Mononuclear cell (primary cell): Measurements from ENCODE around the gene GTF2F1. TPM values are rescaled to one million over a fixed set of nuclear protein-coding genes. Genes with fewer than 3 reads are reported as not detected.
"Not testable (repeated sequence)": the region's sequence is repeated elsewhere in the genome, so short reads cannot be mapped to it uniquely, and the experiment has no call there.

Source experiments
- H3K27me3 ChIP-seq: 2 replicates; pipeline ENCODE4 v1.6.0; 2011; ENCODE audit warnings: low read length, control low read depth; ENCODE audit not compliant: insufficient read depth
- H3K4me1 ChIP-seq: 2 replicates; pipeline ENCODE4 v1.5.1; 2011; ENCODE audit warnings: mild to moderate bottlenecking, low read length, control low read depth; ENCODE audit not compliant: insufficient read depth
- H3K4me3 ChIP-seq: 2 replicates; pipeline ENCODE4 v1.5.1; 2011; ENCODE audit warnings: mild to moderate bottlenecking, low read length, moderate library complexity
- H3K9me3 ChIP-seq: 2 replicates; pipeline ENCODE4 v1.5.1; 2011; ENCODE audit warnings: low read depth, mild to moderate bottlenecking, control low read depth, low read length
- total RNA-seq: library from RNA; depleted of rRNA; stranded (reverse); fragments of >200 nt; gene quantifications from one replicate; pipeline ENCODE4 v1.2.3, GENCODE V29; 2012

Gene GTF2F1
- total RNA-seq, 1 donor, result 35.5 TPM

DNA sequence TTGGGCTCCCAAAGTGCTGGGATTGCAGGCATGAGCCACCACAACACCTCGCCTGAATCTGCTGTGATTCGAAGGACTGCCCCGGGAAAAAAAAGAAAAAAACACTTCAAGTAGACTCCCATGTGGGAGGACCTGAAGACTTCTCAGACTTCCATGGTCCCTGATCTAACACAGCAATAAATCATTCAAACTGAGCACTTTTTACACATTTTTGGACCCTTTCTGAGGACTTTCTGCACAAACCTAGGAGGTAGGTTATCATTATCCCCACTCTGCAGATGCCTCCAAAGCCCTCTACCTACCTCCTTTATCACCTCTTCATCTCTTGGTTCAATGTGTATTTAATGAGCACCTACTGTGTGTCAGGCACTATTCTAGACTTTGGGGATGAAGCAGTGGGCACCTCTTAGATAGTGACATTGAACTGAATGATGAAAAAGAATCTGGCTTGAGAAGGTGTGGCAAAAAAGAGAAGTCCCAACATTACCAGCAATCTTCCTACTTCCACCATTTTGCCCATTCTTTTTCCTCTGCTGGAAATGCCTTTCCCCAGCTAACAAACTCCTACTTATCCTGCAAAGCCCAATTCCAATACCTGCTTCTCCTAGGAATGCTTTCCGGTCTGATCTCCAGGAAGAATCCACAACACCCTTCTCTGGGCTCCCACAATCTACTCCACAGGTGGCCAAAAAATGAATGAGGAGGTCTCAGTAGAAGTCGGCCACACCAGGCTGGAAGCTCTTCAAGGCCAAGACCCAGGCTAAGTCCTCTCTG is 33.2 kb downstream of the GTF2F1 start:
- Histone ChIP-seq H3K4me1 (peaks cover 16% of the 10 kb centered on the region), H3K9me3 (no peaks in the 10 kb centered on the region), H3K27me3 (no peaks in the 10 kb centered on the region), H3K4me3 (no peak overlapping the region)

- H3K4me1 ChIP-seq, result peaks cover 10% of the 10 kb centered on the region
- H3K9me3 ChIP-seq, result no peaks in the 10 kb centered on the region
- H3K4me3 ChIP-seq, result no peak overlapping the region
- H3K27me3 ChIP-seq, result no peaks in the 10 kb centered on the region
These were observed 35.0 kb downstream of the GTF2F1 start for GRCh38 chr19:6358003-6358402.

DNA sequence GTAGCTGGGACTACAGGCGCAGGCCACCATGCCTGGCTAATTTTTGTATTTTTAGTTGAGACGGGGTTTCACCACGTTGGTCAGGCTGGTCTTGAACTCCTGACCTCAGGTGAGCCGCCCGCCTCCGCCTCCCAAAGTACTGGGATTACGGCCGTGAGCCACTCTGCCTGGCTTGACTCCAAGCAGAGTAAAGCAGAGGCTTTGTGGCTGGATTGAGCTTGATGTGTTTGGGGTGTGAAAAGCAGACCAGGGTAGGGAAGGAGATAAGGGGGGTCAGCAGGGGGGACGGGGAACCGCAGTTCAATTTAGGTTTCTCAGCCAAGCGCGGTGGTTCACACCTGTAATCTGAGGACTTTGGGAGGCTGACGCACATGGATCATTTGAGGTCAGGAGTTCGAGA is 35.8 kb downstream of the GTF2F1 start:
- Histone ChIP-seq H3K4me1 (peaks cover 2% of the 10 kb centered on the region), H3K4me3 (no peak overlapping the region), H3K27me3 (no peaks in the 10 kb centered on the region), H3K9me3 (no peaks in the 10 kb centered on the region)

DNA sequence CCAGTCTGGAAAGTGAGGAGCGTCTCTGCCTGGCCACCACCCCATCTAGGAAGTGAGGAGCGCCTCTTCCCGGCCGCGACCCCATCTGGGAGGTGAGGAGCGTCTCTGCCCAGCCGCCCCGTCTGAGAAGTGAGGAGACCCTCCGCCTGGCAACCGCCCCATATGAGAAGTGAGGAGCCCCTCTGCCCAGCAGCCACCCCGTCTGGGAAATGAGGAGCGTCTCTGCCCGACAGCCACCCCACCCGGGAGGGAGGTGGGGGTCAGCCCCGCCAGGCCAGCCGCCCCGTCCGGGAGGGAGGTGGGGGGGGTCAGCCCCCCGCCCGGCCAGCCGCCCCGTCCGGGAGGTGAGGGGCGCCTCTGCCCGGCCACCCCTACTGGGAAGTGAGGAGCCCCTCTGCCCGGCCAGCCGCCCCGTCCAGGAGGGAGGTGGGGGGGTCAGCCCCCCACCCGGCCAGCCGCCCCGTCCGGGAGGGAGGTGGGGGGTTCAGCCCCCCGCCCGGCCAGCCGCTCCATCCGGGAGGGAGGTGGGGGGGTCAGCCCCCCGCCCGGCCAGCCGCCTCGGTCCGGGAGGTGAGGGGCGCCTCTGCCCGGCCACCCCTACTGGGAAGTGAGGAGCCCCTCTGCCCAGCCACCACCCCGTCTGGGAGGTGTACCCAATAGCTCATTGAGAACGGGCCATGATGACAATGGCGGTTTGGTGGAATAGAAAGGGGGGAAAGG is 37.5 kb downstream of the GTF2F1 start:
- not testable (repeated sequence) for H3K4me3 ChIP-seq, H3K4me1 ChIP-seq, H3K9me3 ChIP-seq, H3K27me3 ChIP-seq

DNA sequence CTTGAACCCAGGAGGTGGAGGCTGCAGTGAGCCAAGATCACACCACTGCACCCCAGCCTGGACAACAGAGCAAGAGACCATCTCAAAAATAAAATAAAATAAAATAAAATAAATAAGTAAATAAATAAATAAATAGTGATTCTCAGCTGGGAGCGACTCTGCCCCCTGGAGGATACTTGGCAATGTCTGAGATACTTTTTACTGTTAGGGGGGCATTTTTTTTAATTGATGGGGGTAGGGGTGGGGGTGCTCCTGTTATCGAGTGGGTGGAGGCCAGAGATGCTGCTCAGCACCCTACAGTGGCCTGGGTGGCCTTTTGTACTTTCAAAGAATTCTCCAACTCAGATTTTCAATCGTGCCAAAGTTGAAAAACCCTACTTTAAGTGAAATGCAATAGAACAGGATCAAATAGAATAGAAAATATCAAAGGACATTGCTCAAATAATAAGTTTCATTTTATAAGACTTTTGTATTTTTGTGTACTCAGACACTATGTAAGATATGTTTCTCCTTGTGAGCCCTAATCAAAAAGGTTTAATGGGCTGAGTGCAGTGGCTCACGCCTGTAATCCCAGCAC is 38.8 kb downstream of the GTF2F1 start:
- H3K4me1 ChIP-seq, result no peaks in the 10 kb centered on the region
- H3K27me3 ChIP-seq, result no peaks in the 10 kb centered on the region
- no peak overlapping the region for H3K4me3 ChIP-seq
- H3K9me3 ChIP-seq, result no peaks in the 10 kb centered on the region

DNA sequence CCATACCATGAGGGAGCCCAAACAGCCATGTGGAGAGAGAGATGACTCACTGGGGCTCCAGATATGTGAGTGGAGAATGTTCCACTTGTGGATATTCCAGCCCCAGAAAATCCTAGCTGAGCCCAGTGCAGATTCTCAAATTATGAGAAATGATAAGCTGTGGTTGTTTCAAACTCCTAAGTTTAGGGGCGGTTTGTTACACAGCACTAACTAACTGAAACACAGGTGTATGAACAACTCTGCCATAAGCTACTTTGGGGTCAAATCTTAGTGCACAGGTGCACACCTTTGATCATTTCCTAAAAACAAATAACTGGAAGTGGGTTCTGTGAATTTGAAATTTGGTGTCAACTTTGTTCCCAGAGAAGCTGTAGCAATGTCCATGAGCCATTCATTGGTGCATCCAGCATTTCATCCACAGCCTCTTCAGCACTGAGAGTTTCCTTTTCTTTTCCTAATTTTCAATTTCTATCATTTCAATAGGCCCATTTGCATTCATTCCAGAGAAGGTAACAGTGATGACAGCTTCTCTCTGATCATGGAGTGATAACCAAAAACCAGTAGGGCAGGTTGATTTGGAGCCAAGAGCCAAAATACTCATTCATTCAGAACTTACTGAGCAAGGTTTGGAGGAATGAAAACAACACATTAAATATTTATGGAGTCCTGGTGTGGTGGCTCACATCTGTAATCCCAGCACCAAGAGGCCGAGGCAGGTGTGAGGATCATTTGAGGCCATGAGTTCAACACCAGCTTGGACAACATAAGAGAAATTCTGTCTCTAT is 40.4 kb downstream of the GTF2F1 start:
- H3K4me1 ChIP-seq, result no peaks in the 10 kb centered on the region
- H3K9me3 ChIP-seq, result no peaks in the 10 kb centered on the region
- no peak overlapping the region for H3K4me3 ChIP-seq
- no peaks in the 10 kb centered on the region for H3K27me3 ChIP-seq

GRCh38 chr19:6350688-6351087 is 42.3 kb downstream of the GTF2F1 start:
- H3K4me1 ChIP-seq, result no peaks in the 10 kb centered on the region
- H3K27me3 ChIP-seq, result no peaks in the 10 kb centered on the region
- H3K9me3 ChIP-seq, result no peaks in the 10 kb centered on the region
- H3K4me3 ChIP-seq, result no peak overlapping the region

- not testable (repeated sequence) for H3K4me3 ChIP-seq, H3K9me3 ChIP-seq, H3K27me3 ChIP-seq, H3K4me1 ChIP-seq
These were observed 43.7 kb downstream of the GTF2F1 start for GRCh38 chr19:6349271-6349670.

GRCh38 chr19:6343462-6343861 is 49.5 kb downstream of the GTF2F1 start:
- Histone ChIP-seq H3K27me3 (no peaks in the 10 kb centered on the region), H3K9me3 (no peaks in the 10 kb centered on the region), H3K4me1 (no peaks in the 10 kb centered on the region), H3K4me3 (no peak overlapping the region)

DNA sequence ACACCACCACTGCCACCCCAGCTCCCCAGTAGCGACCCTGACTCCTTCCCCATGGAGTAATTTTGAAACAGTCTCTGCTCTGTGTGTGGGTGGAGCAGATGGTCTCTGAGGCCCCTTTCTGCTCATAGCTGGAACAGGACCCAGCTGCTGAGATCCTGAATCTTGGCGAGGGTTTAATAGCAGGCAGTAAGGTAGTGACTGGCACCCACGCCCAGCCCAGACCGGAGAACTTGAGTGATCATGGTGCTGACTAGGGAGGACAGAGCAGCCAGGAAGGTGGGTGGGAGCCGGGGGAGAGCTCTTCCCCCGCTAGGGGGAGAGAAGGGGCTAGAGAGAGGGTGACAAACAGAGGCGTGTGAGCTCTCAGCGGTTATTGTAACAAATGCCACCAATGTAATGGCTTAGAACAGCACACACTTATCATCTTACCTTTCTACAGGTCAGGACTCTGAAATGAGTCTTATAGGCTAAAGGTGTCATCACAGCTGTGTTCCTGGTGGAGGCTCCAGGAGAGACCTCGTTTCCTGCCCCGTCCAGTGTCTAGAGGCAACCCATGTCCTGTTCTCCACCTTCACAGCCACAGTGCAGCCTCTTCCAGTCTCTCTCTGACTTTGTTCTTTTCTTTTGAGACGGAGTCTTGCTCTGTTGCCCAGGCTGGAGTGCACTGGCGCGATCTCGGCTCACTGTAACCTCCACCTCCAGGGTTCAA is 52.3 kb downstream of the GTF2F1 start:
- Histone ChIP-seq H3K9me3 (no peaks in the 10 kb centered on the region), H3K4me1 (no peaks in the 10 kb centered on the region), H3K27me3 (no peaks in the 10 kb centered on the region), H3K4me3 (no peak overlapping the region)

GRCh38 chr19:6334490-6335285 is 58.3 kb downstream of the GTF2F1 start:
- H3K4me3 ChIP-seq, result no peak overlapping the region
- H3K4me1 ChIP-seq, result no peaks in the 10 kb centered on the region
- H3K9me3 ChIP-seq, result no peaks in the 10 kb centered on the region
- no peaks in the 10 kb centered on the region for H3K27me3 ChIP-seq

- Histone ChIP-seq H3K4me1 (no peaks in the 10 kb centered on the region), H3K27me3 (no peaks in the 10 kb centered on the region)
These were observed 59.5 kb downstream of the GTF2F1 start, which contains the start of gene ACER1 for GRCh38 chr19:6333439-6333838. TSS of gene ACER1 (minus strand) at chr19:6333612. CDS start at chr19:6333551, 61 bp downstream.

More at GRCh38 chr19:6333439-6333838, 59.5 kb downstream of the GTF2F1 start, which contains the start of gene ACER1:
- Histone ChIP-seq H3K9me3 (no peaks in the 10 kb centered on the region), H3K4me3 (no peak within 1 kb of the TSS)
